RPMI7951 (cell line): ENCODE results near the gene SLC16A13. TPM values are rescaled to one million over a fixed set of nuclear protein-coding genes. Genes with fewer than 3 reads are reported as not detected.
"Not testable (repeated sequence)": the region's sequence is repeated elsewhere in the genome, so short reads cannot be mapped to it uniquely, and the experiment has no call there.

Source experiments
- DNase-seq: peaks from one replicate; pipeline ENCODE4 v3.0.0-alpha.2; 2012; ENCODE audit warnings: low read depth
- total RNA-seq: library from RNA; depleted of rRNA; stranded (reverse); fragments of >200 nt; shearing (Covaris generic); gene quantifications from 2 replicates; pipeline ENCODE4 v1.2.3, GENCODE V29; 2014; rRNA removed

SLC16A13 gene
- total RNA-seq, 1 experiment from 2014 or later, result 0.12 TPM

DNA sequence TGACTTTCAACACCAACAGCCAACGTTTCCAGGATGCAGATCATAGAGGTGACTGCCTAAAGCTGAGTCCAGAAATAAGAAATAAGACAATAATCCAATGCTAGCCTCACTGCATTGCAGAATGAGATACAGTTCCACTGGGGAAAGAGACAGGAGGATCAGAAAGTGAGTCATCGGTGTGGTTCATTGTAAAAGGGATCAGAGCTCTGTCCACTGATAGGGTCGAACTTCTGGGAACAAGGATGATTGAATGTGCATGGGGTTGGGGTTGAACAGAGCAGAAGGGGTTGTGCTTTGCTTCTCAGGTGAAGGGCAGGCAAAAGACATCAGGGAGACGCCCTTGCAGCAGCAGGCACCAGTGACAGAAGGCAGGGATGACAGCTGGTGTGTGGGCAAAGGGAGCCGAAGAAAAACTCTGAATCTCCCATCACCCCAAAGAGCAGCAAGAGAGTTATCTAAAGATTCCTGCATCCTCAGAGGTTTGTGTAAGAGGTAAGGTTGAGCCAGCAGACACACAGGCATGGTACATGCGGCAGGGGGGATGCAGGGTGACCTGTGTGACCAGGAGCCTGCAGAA is 27.8 kb downstream of the SLC16A13 start:
- DNase-seq, result peak; percentile 26

DNA sequence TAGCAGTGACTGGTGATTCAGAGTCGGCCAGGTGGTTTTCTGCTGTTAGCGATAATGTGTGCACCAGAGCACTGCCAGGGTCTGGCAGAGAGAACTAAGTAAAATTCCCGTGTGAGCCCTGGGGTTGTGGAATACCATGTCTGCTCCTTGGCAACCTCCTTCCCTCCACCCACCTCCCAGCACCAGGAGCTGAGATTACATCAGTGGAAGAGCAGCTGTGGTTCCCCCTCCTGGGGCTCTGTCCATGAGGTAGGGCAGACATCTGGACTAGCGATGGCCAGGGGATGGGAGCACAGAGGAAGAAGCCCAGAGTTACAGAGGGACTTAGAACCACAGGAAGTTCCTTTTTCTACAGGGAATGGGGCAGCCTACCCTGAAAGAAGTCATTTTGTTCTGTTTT is 28.4 kb downstream of the SLC16A13 start:
- peak; percentile 72 for DNase-seq

DNA sequence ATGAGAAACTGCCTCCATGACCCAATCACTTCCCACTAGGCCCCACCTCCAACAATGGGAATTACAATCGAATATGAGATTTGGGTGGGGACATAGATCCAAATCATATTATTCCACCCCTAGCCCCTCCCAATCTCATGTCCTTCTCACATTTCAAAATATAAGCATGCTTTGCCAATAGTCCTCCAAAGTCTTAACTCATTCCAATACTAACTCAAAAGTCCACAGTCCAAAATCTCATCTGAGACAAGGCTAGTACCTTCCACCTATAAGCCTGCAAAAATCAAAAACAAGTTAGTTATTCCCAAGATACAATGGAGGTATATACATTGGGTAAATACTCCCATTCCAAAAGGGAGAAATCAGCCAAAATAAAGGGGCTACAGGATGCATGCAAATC is 31.4 kb downstream of the SLC16A13 start:
- DNase-seq, result no peak

DNA sequence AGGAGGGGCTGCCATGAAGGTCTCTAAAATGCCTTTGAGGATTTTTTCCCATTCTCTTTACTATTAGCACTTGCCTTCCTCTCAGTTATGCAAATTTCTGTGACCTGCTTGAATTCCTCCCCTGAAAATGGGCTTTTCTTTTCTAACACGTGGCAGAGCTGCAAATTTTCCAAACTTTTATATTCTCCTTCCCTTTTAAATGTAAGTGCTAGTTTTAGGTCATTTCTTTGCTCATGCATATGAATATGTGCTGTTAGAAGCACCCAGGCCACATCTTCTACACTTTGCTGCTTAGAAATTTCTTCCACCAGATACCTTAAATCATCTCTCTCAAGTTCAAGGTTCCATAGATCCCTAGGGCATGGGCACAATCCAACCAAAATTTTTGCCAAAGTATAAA is 32.5 kb downstream of the SLC16A13 start:
- DNase-seq, result no peak

DNA sequence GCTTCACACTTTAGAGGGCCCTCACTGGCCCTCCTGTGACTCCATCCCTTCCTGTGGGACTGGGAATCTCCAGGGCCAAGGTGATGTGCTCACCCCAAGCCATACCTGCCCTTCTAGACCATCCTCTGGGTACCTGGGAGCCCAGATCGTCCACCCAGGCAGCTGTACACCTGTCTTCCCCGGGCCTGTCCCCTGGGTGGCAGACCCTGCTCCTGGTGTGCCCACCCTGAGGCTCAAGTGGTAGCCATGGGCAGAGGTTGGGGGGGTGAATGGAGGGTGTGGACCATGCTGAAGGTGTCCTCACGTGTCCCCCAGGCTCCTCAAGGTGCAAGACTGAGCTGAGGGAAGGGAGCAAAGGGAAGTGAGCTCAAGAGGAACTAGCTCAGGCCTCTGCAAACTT is 34.9 kb downstream of the SLC16A13 start:
- no peak for DNase-seq

DNA sequence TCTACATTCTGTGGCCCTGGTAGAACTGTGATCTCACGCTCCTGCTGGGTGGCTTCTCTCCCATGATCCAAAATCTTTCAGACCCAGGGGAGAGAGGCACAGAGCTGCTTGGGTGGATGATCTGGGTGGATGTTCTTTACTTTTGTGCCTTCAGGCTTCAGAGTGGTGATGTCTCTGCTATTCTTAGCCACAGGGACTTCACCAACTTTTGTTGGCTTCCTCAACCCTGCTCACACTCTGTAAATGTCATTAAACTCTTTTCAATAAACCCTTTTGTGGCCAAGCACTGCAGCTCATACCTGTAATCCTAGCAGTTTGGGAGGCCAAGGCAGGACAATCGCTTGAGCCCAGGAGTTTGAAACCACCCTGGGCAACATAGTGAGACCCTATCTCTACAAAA is 36.6 kb downstream of the SLC16A13 start:
- no peak for DNase-seq

DNA sequence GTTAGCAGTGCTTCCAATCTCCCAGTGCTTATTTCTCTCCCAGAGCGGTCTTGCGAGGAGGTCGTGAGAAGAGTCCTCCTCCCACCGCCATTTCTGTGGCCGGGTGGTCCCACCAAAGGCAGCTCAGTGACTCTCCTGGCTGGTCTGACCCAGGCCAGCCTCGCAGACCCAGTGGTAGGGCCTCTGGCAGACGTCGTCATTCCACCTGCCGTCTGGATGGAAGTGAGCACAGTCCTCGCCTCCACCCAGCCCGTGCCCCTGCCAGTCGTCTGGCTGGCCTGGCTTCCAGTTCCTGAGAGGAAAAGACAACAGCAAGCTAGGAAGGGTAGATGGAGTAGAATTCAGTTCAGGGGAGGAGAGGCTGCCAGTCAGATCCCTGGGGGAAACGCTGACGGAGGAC is 39.1 kb downstream of the SLC16A13 start:
- no peak for DNase-seq

DNA sequence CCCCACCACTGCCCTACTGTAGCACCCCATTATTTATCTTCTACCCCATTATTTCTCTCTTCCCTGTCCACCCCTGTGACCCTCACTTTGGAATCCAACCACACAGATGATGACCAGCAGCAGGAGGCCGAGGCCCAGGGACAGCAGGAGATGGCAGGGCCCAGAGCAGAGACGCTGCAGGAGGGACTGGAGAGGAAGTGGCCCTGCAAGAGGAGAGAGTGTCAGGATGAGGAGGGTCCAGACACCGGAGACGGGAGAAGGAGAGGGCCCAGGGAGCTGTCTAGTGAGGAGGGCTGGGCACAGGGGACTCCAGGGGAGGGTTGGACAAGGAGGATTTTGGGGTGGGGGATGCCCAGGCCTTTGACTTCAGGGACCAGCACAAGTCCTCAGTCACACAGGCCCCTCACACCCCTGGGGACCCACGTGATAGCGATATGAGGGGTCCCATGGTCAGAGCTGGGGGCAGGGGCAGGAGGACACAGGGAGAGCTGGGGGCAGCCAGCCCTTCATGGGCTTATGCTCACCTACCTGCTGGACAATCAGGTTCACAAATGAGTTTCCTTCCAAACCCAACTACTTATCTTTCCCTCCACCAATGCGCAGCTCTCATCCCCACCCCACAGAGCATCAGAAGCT is 42.2 kb downstream of the SLC16A13 start:
- DNase-seq, result no peak

DNA sequence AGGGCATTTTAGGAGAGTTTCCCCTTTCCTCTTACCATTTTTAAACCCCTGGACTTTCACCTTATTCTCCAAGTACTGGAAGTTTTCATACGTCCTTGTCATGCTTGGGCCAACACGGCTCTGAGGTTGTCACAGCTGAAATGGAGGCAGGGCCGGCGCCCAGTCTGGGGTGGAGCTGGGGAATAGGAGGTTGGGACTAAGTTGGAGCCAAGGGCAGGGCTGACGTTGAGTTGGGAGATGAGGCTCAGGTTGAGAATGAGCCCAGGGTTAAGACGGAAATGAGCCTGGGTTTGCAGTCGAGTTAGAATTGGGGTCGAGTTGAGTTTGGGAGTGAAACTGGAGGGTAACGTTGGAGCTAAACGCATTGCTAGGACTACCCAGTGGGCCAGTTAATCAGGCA is 42.9 kb downstream of the SLC16A13 start:
- no peak for DNase-seq

DNA sequence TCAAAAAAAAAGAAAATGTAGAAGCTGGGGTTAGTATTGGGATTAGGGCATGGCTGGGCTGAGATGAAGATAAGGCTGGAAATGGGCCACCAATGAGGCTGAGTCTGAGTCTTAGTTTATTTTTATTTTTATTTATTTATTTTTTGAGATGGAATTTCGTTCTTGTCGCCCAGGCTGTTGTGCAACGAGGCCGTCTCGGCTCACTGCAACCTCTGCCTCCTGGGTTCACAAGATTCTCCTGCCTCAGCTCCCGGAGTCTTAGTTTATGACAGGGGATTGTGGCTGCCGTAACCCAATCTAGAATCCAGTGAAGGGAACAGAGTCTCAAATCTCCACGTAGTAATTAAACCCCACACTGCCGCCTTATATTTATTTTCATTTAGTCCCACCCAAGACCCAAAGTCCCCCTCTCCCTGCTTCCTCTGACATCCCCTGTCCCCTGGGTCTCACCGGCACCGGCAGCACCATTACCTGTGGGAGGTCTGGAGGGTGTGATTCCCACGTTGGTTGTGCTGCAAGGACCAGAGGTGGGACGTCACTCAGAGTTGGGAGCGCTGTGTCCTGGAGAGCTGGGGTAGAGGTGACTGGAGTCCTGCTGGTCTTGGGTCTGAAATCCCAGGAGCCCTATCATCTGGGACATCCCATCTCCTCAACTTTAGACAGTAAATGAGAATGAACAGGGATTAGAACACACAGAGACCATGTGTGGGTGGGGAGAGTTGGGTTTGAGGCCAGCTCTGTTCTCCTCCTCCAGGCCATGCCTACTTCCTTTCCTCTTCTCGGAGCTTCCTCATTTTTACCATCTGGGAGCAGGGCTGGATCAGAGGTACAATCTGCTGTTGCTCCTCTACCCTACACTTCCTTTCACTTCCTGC is 44.0 kb downstream of the SLC16A13 start, which contains the start of gene CLEC10A:
Gene CLEC10A (minus strand): TSS at position 671 of the 875 bp plus-strand sequence. CDS start 1,439 bp downstream, outside the sequence.
- no peak for DNase-seq

DNA sequence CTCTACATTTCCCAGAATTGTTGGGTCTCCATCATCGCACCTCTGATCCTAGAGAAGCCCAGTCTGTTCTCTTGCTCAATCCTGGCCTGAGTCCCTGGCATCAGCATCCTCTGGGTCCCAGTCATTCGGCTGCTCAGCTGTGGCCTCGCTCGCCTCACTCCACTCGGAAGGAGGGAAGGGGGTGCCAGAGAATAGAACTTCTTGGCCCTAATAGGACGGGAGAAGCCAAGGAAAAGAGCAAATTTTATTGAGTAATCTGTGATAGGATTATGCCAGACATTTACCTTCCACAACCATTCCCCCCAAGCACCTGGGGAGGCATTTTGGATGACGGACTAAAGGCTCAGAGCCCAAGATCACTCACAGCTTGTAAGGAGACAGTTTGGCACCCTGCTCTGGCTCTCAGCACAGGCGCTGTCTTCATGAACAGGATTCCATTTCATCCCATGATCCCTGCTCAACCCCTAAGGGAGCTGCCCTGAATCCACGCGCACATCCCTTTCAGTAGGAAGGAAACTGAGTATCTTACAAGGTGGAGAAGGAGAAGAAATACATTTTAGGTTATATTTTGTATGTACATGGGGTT is 44.7 kb downstream of the SLC16A13 start:
- no peak for DNase-seq

DNA sequence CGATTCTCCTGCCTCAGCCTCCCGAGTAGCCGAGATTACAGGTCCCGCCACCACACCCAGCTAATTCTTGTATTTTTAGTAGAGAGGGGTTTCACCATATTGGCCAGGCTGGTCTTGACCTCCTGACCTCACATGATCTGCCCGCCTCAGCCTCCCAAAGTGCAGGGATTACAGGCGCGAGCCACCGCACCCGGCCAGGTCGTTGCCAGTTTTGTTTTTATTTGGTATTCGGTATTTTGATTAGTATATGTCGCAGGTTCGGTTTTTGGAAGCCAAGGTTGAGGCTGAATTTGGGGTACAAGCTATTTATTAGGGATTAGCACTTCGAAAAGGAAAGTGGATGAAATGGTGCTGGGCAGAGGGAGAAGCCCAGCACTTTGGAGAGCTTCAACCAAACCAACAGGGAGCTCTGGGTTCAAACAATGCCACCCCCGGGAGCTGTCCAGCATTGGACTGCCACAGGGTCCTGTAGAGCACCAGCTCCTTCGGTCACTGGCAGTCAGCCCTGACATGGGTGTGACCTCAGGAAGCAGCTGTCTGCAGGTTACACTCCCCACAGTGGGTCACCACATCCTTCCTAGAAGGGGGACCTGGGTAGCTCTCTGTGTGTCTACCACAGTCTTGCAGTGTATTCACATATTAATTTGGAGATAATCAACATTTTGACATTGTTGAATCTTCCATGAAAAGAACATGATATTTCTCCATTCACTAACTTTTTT is 45.7 kb downstream of the SLC16A13 start:
- no peak for DNase-seq

DNA sequence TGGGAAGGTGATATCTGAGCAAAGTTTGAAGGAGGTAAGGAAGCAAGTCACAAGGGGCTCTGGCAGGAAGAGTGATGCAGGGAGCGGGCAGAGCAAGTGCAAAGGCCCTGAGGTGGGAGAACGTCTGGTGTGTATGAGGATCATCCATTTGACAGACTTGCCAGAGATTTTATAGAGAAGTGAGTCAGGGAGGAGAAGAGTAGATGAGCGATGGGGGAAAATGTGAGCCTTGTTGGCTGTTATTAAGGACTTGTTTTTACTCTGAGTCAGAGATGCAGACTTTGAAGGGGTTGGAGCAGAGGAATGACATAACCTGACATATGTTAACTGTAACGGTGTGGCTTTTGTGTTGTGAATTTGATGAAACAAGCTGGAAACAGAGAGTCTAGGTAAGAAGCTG is 47.8 kb downstream of the SLC16A13 start:
- no peak for DNase-seq

DNA sequence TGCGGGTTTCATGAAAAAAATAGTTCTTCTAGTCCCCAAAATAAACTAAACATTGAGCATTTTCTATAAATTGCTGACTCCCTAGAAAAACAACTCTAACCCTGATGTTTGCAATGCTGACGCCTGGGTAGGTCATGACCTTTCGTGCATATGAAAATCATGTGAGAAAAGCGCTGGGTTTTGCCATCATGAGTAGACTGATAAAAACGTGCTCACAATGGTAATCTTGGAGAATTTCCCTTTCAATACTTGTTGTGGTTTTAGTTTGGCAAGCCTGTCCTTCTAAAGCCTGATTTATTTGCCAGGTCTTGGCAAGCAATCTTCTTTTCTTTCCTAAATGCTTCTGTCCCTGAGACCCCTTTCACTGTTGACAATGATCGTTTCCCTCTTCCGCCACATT is 48.3 kb downstream of the SLC16A13 start:
- no peak for DNase-seq

DNA sequence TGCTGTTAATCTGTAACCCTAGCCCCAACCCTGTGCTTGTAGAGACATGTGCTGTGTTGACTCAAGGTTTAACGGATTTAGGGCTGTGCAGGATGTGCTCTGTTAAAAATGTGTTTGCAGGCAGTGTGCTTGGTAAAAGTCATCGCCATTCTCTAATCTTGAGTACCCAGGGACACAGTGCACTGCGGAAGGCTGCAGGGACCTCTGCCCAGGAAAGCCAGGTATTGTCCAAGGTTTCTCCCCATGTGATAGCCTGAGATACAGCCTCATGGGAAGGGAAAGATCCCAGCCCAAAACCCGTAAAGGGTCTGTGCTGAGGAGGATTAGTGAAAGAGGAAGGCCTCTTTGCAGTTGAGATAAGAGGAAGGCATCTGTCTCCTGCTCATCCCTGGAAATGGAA is 52.6 kb downstream of the SLC16A13 start:
- DNase-seq, result not testable (repeated sequence)

DNA sequence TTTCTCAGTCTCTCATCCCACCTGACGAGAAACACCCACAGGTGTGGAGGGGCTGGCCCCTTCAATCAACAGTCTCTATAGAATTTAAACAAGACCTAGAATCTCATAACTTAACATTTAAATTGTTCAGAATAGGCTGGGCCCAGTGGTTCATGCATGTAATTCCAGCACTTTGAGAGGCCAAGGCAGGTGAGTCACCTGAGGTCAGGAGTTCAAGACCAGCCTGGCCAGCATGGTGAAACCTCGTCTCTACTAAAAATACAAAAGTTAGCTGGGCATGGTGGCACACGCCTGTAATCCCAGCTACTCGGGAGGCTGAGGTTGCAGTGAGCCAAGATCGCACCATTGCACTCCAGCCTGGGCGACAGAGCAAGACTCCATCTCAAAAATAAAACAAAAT is 53.8 kb downstream of the SLC16A13 start:
- DNase-seq, result not testable (repeated sequence)

Other genes with a start within 250 kb of the SLC16A13 start
- gene TEKT1, start 204.3 kb upstream of the SLC16A13 start, total RNA-seq, result not detected in 2 replicates
- gene ALOX12, start 40.0 kb upstream of the SLC16A13 start, total RNA-seq, result not detected in 2 replicates
- 156 and 180 TPM in 2 replicates for gene RNASEK, start 23.4 kb upstream of the SLC16A13 start, total RNA-seq
- not detected in 2 replicates for gene BCL6B, start 13.0 kb upstream of the SLC16A13 start, total RNA-seq
- gene SLC16A11, start 8.1 kb downstream of the SLC16A13 start, total RNA-seq, result 0.49 TPM in 1 of 2 replicates, not detected in the other
- not detected in 2 replicates for gene CLEC10A, start 44.2 kb downstream of the SLC16A13 start, total RNA-seq
- gene ASGR2, start 78.8 kb downstream of the SLC16A13 start, total RNA-seq, result not detected in 2 replicates
- gene ASGR1, start 143.4 kb downstream of the SLC16A13 start, total RNA-seq, result not detected in 2 replicates
- gene DLG4, start 183.8 kb downstream of the SLC16A13 start, total RNA-seq, result 6.5 and 6.6 TPM in 2 replicates
- gene ACADVL, start 183.9 kb downstream of the SLC16A13 start, total RNA-seq, result 287 and 295 TPM in 2 replicates
- gene DVL2, start 198.5 kb downstream of the SLC16A13 start, total RNA-seq, result 24.6 and 25.0 TPM in 2 replicates
- gene PHF23, start 203.4 kb downstream of the SLC16A13 start, total RNA-seq, result 24.7 and 40.3 TPM in 2 replicates
- 451 and 468 TPM in 2 replicates for gene GABARAP, start 206.4 kb downstream of the SLC16A13 start, total RNA-seq
- 37.4 and 38.0 TPM in 2 replicates for gene CTDNEP1, start 215.7 kb downstream of the SLC16A13 start, total RNA-seq
- 23.7 and 28.2 TPM in 2 replicates for gene ELP5, start 216.2 kb downstream of the SLC16A13 start, total RNA-seq
- 0.48 and 2.0 TPM in 2 replicates for gene CLDN7, start 226.5 kb downstream of the SLC16A13 start, total RNA-seq
- 0.20 TPM in 1 of 2 replicates, not detected in the other for gene SLC2A4, start 245.7 kb downstream of the SLC16A13 start, total RNA-seq